Muscle of leg (tissue), 11 donors: ENCODE results near the gene AP1M2. TPM values are rescaled to one million over a fixed set of nuclear protein-coding genes. Genes with fewer than 3 reads are reported as not detected.
A peak's percentile ranks its signal among the peaks of the same experiment; 100 is the strongest.
"Not testable (repeated sequence)": the region's sequence is repeated elsewhere in the genome, so short reads cannot be mapped to it uniquely, and the experiment has no call there.

Source experiments
- DNase-seq: peaks from one replicate; pipeline ENCODE4 v3.0.0; 2013
- H3K27ac ChIP-seq: one replicate; pipeline ENCODE4 v1.5.1; 2013; ENCODE audit warnings: mild to moderate bottlenecking, low read length, control low read depth
- H3K27me3 ChIP-seq: one replicate; pipeline ENCODE4 v1.6.1; 2013; ENCODE audit warnings: low read length; ENCODE audit not compliant: control insufficient read depth, insufficient read depth
- H3K36me3 ChIP-seq: one replicate; pipeline ENCODE4 v1.6.1; 2013; ENCODE audit warnings: low read length; ENCODE audit not compliant: control insufficient read depth, insufficient read depth
- H3K4me1 ChIP-seq: one replicate; pipeline ENCODE4 v1.6.1; 2013; ENCODE audit warnings: low read length; ENCODE audit not compliant: control insufficient read depth, insufficient read depth
- H3K4me3 ChIP-seq: one replicate; pipeline ENCODE4 v1.5.1; 2013; ENCODE audit warnings: low read length, control low read depth
- H3K9me3 ChIP-seq: replicated peaks from 2 replicates; pipeline ENCODE4 v1.6.1; 2013; ENCODE audit warnings: low read depth, low read length; ENCODE audit not compliant: control insufficient read depth
- WGBS: methylation state at CpG from one replicate; pipeline ENCODE4 v1.1.5; 2013; ENCODE audit warnings: missing lambda C conversion rate; ENCODE audit not compliant: insufficient coverage; 5-methylcytosine and 5-hydroxymethylcytosine counted together
- polyA plus RNA-seq, 8 donors: library from polyadenylated mRNA; unstranded; fragments of 120-200 nt; gene quantifications; one replicate each; pipeline versions ENCODE4 v1.2.1 to v1.2.3, GENCODE V29; 2013; ENCODE audit warnings: inconsistent platforms in 1 of 8, low replicate concordance in 1 of 8; ENCODE audit not compliant: insufficient read length in 8 of 8, insufficient read depth in 1 of 8
- total RNA-seq: library from RNA; stranded (reverse); fragments of 120-200 nt; gene quantifications from one replicate; pipeline ENCODE4 v1.2.4, GENCODE V29; 2013

The AP1M2 gene
- total and polyA plus RNA-seq, 9 donors = 0.20 to 4.0 (median 0.42) TPM; not detected in 2

- Histone ChIP-seq H3K27ac (no peak overlapping the region), H3K36me3 (peaks cover 88% of the 10 kb centered on the region), H3K9me3 (peaks cover 2% of the 10 kb centered on the region), H3K27me3 (no peaks in the 10 kb centered on the region), H3K4me3 (no peak overlapping the region), H3K4me1 (peaks cover 2% of the 10 kb centered on the region)
- whole genome bisulfite sequencing = 76% methylated on average over 5 of the region's 13 CpGs
- no peak for DNase-seq
Measured at GRCh38 chr19:10553087-10553667, 33.9 kb downstream of the AP1M2 start.

GRCh38 chr19:10552510-10553053 lies 34.5 kb downstream of the AP1M2 start:
- H3K4me1 ChIP-seq = peaks cover 2% of the 10 kb centered on the region
- WGBS = 93% methylated on average over 6 of the region's 12 CpGs
- DNase-seq = no peak
- no peak overlapping the region for H3K4me3 ChIP-seq
- H3K27me3 ChIP-seq = no peaks in the 10 kb centered on the region
- no peak overlapping the region for H3K27ac ChIP-seq
- H3K9me3 ChIP-seq = peaks cover 2% of the 10 kb centered on the region
- peaks cover 83% of the 10 kb centered on the region for H3K36me3 ChIP-seq

GRCh38 chr19:10551698-10552301 lies 35.3 kb downstream of the AP1M2 start:
- 94% methylated on average over 7 of the region's 12 CpGs for WGBS
- H3K36me3 ChIP-seq = peaks cover 83% of the 10 kb centered on the region
- peaks cover 2% of the 10 kb centered on the region for H3K9me3 ChIP-seq

GRCh38 chr19:10551006-10551405 lies 36.1 kb downstream of the AP1M2 start:
- not testable (repeated sequence) for H3K27ac ChIP-seq, DNase-seq, H3K4me1 ChIP-seq, H3K27me3 ChIP-seq, H3K4me3 ChIP-seq, H3K9me3 ChIP-seq
- H3K36me3 ChIP-seq = peaks cover 79% of the 10 kb centered on the region
- 100% methylated on average over 7 of the region's 9 CpGs for WGBS

More at GRCh38 chr19:10551698-10552301, 35.3 kb downstream of the AP1M2 start:
- Histone ChIP-seq H3K4me3 (no peak overlapping the region), H3K27ac (no peak overlapping the region), H3K4me1 (peaks cover 2% of the 10 kb centered on the region), H3K27me3 (no peaks in the 10 kb centered on the region)
- DNase-seq = no peak

GRCh38 chr19:10550336-10550735 lies 36.8 kb downstream of the AP1M2 start:
- peaks cover 2% of the 10 kb centered on the region for H3K4me1 ChIP-seq
- peaks cover 2% of the 10 kb centered on the region for H3K9me3 ChIP-seq
- H3K27ac ChIP-seq = no peak overlapping the region
- WGBS = 100% methylated on average over 3 of the region's 6 CpGs
- peaks cover 72% of the 10 kb centered on the region for H3K36me3 ChIP-seq
- H3K4me3 ChIP-seq = no peak overlapping the region
- no peaks in the 10 kb centered on the region for H3K27me3 ChIP-seq
- DNase-seq = no peak

- WGBS = 81% methylated on average over 6 of the region's 7 CpGs
- no peak for DNase-seq
- peaks cover 4% of the 10 kb centered on the region for H3K4me1 ChIP-seq
- H3K9me3 ChIP-seq = peaks cover 2% of the 10 kb centered on the region
- H3K27me3 ChIP-seq = no peaks in the 10 kb centered on the region
- no peak overlapping the region for H3K4me3 ChIP-seq
- no peak overlapping the region for H3K27ac ChIP-seq
- peaks cover 66% of the 10 kb centered on the region for H3K36me3 ChIP-seq
Measured at GRCh38 chr19:10549733-10550132, 37.4 kb downstream of the AP1M2 start.

- peaks cover 2% of the 10 kb centered on the region for H3K9me3 ChIP-seq
- WGBS = 85% methylated on average over 11 of the region's 18 CpGs
- H3K27ac ChIP-seq = no peak overlapping the region
- peaks cover 57% of the 10 kb centered on the region for H3K36me3 ChIP-seq
- H3K27me3 ChIP-seq = no peaks in the 10 kb centered on the region
- no peak overlapping the region for H3K4me3 ChIP-seq
- H3K4me1 ChIP-seq = peaks cover 9% of the 10 kb centered on the region
- DNase-seq = no peak
Measured at GRCh38 chr19:10548746-10549276, 38.3 kb downstream of the AP1M2 start.

- DNase-seq = no peak
- Histone ChIP-seq H3K4me1 (peaks cover 14% of the 10 kb centered on the region), H3K9me3 (no peaks in the 10 kb centered on the region), H3K27ac (no peak overlapping the region), H3K4me3 (no peak overlapping the region), H3K27me3 (no peaks in the 10 kb centered on the region), H3K36me3 (peaks cover 37% of the 10 kb centered on the region)
- WGBS = 91% methylated on average over 15 of the region's 17 CpGs
Measured at GRCh38 chr19:10546817-10547216, 40.3 kb downstream of the AP1M2 start.

GRCh38 chr19:10544753-10545251 lies 42.3 kb downstream of the AP1M2 start:
- no peak for DNase-seq
- 75% methylated on average over 10 of the region's 23 CpGs for WGBS
- H3K27me3 ChIP-seq = no peaks in the 10 kb centered on the region

GRCh38 chr19:10544242-10544752 lies 42.8 kb downstream of the AP1M2 start:
- Histone ChIP-seq H3K4me1 (peaks cover 14% of the 10 kb centered on the region), H3K36me3 (peaks cover 20% of the 10 kb centered on the region), H3K27me3 (no peaks in the 10 kb centered on the region), H3K9me3 (no peaks in the 10 kb centered on the region), H3K27ac (peak overlapping the region; percentile 20), H3K4me3 (peak overlapping the region; percentile 70)
- WGBS = 4% methylated on average over 15 of the region's 22 CpGs
- peak; percentile 32 for DNase-seq

More at GRCh38 chr19:10544753-10545251, 42.3 kb downstream of the AP1M2 start:
- H3K36me3 ChIP-seq = peaks cover 24% of the 10 kb centered on the region
- no peaks in the 10 kb centered on the region for H3K9me3 ChIP-seq
- H3K27ac ChIP-seq = peak overlapping the region; percentile 20
- peak overlapping the region; percentile 70 for H3K4me3 ChIP-seq
- peaks cover 14% of the 10 kb centered on the region for H3K4me1 ChIP-seq
